Non-pigmented ciliary epithelial cell (primary cell): ENCODE results near the gene OMD.

Experiments used
- DNase-seq: peaks from one replicate; pipeline ENCODE4 v3.0.0-alpha.2; 2010; ENCODE audit warnings: low read depth

Gene OMD

GRCh38 chr9:92424340-92424739 lies at the start of gene OMD:
Gene OMD (minus strand): TSS chr9:92424471. CDS start chr9:92417558, 6,913 bp downstream.
- DNase-seq = no peak

- no peak for DNase-seq
Measured at GRCh38 chr9:92468206-92468605, 43.9 kb upstream of the OMD start.

- no peak for DNase-seq
Measured at GRCh38 chr9:92467511-92467910, 43.2 kb upstream of the OMD start.

- DNase-seq = no peak
Measured at GRCh38 chr9:92467041-92467440, 42.8 kb upstream of the OMD start.

GRCh38 chr9:92463984-92464383 lies 39.7 kb upstream of the OMD start:
- DNase-seq = peak; percentile 88

GRCh38 chr9:92463387-92463786 lies 39.1 kb upstream of the OMD start:
- no peak for DNase-seq

GRCh38 chr9:92457576-92457975 lies 33.3 kb upstream of the OMD start:
- DNase-seq = no peak

- no peak for DNase-seq
Measured at GRCh38 chr9:92455217-92455616, 30.9 kb upstream of the OMD start.

GRCh38 chr9:92446536-92446935 lies 22.3 kb upstream of the OMD start:
- no peak for DNase-seq

- DNase-seq = no peak
Measured at GRCh38 chr9:92444841-92445240, 20.6 kb upstream of the OMD start.

- DNase-seq = no peak
Measured at GRCh38 chr9:92440751-92441046, 16.4 kb upstream of the OMD start.

- peak; percentile 85 for DNase-seq
Measured at GRCh38 chr9:92439921-92440750, 15.9 kb upstream of the OMD start.

- no peak for DNase-seq
Measured at GRCh38 chr9:92438900-92439526, 14.7 kb upstream of the OMD start.

- DNase-seq = no peak
Measured at GRCh38 chr9:92435263-92435662, 11.0 kb upstream of the OMD start.

- no peak for DNase-seq
Measured at GRCh38 chr9:92432972-92433548, 8.8 kb upstream of the OMD start.

GRCh38 chr9:92432350-92432749 lies 8.1 kb upstream of the OMD start:
- DNase-seq = no peak

GRCh38 chr9:92429836-92430235 lies 5.6 kb upstream of the OMD start:
- no peak for DNase-seq

- no peak for DNase-seq
Measured at GRCh38 chr9:92426501-92427145, 2.4 kb upstream of the OMD start.

- DNase-seq = no peak
Measured at GRCh38 chr9:92425474-92425873, 1.2 kb upstream of the OMD start.

- DNase-seq = no peak
Measured at GRCh38 chr9:92423612-92424011, 659 bp downstream of the OMD start.

- DNase-seq = no peak
Measured at GRCh38 chr9:92422611-92423338, 1.5 kb downstream of the OMD start.

GRCh38 chr9:92414566-92414965 lies 9.7 kb downstream of the OMD start:
- DNase-seq = no peak
